Activated naive CD8-positive, alpha-beta T cell treated with anti-CD3 and anti-CD28 coated beads, Interleukin-2, amount 10 ng/mL, durations not matched to agents 7 days and 5 days (primary cell): ENCODE results near the gene ADPRHL1. TPM values are rescaled to one million over a fixed set of nuclear protein-coding genes. Genes with fewer than 3 reads are reported as not detected.
"Not testable (repeated sequence)": the region's sequence is repeated elsewhere in the genome, so short reads cannot be mapped to it uniquely, and the experiment has no call there.

Experiments used
- ATAC-seq: fragments of 150-1000 bp; cut with Tn5 transposase; one replicate; pipeline ENCODE4 v1.10.0; 2021; ENCODE audit warnings: low read depth, moderate library complexity
- POLR2A ChIA-PET: fragments of 350-600 bp; sonication (Branson Sonifier 250); formaldehyde crosslinking; loops from one replicate; lab custom pipeline; 2021; ENCODE audit warnings: antibody characterized with exemption; lab: Charles Lee
- DNase-seq: peaks from one replicate; pipeline ENCODE4 v3.0.0; 2021
- H3K27ac Mint-ChIP-seq: one replicate; pipeline ENCODE4 v1.8.0; 2022; ENCODE audit warnings: mild to moderate bottlenecking, mixed read lengths
- H3K27me3 Mint-ChIP-seq: one replicate; pipeline ENCODE4 v1.8.0; 2022; ENCODE audit warnings: mild to moderate bottlenecking, moderate library complexity, mixed read lengths
- H3K36me3 Mint-ChIP-seq: one replicate; pipeline ENCODE4 v1.8.0; 2021; ENCODE audit warnings: mild to moderate bottlenecking, mixed read lengths
- H3K4me1 Mint-ChIP-seq: one replicate; pipeline ENCODE4 v1.8.0; 2021; ENCODE audit warnings: mixed read lengths
- H3K4me3 Mint-ChIP-seq: one replicate; pipeline ENCODE4 v1.8.0; 2022; ENCODE audit warnings: mild to moderate bottlenecking, moderate library complexity, mixed read lengths
- H3K9me3 Mint-ChIP-seq: one replicate; pipeline ENCODE4 v1.8.0; 2021; ENCODE audit warnings: mixed read lengths
- total RNA-seq, 2 experiments: library from RNA; stranded (reverse); gene quantifications; one replicate each; pipeline ENCODE4 v1.2.3, GENCODE V29; 2021

ADPRHL1 gene
- total RNA-seq, 2 experiments from 2014 or later = 0.82 to 1.0 TPM

- ATAC-seq (no peak), DNase-seq (no peak)
- H3K4me3 Mint-ChIP-seq = no peak overlapping the region
- H3K27me3 Mint-ChIP-seq = no peaks in the 10 kb centered on the region
- POLR2A ChIA-PET = no interaction called here
- no peaks in the 10 kb centered on the region for H3K9me3 Mint-ChIP-seq
- H3K4me1 Mint-ChIP-seq = no peaks in the 10 kb centered on the region
- H3K36me3 Mint-ChIP-seq = no peaks in the 10 kb centered on the region
- no peak overlapping the region for H3K27ac Mint-ChIP-seq
These were observed 5.2 kb upstream of the ADPRHL1 start for GRCh38 chr13:113458253-113459065.

GRCh38 chr13:113457510-113457909 lies 4.2 kb upstream of the ADPRHL1 start:
- no peaks in the 10 kb centered on the region for H3K36me3 Mint-ChIP-seq
- no peak overlapping the region for H3K4me3 Mint-ChIP-seq
- H3K27ac Mint-ChIP-seq = no peak overlapping the region
- POLR2A ChIA-PET = no interaction called here
- no peak for ATAC-seq
- no peak for DNase-seq
- no peaks in the 10 kb centered on the region for H3K27me3 Mint-ChIP-seq
- H3K9me3 Mint-ChIP-seq = no peaks in the 10 kb centered on the region
- H3K4me1 Mint-ChIP-seq = no peaks in the 10 kb centered on the region

DNA sequence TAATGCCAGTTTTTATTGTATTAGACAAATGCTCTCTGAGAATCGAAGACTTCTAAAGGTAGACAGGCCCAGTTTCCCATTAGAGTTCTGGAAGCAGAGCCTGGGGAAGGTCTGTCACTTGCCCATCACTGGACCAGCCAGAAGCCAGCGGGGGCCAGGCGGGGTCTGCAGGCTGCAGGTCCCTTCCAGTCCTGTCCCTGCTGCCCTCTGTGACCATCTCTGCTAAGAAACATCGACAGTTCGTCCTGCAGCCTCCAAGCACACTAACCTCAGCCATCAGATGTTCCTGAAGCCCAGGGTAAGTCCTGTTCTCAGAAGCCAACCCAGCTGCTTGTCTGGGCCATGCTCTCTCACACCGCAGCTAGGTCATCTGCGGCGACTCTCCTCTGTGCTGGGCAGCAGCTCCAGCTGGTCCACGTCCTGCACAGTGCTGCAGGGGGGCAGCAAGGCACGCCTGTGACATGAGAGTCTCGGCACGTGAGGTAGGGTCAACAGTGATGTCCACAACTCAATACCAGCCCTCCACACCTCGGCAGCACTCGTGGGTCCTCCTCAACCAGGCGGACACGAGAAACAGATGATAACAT lies 2.9 kb upstream of the ADPRHL1 start:
- Mint-ChIP-seq H3K27me3 (no peaks in the 10 kb centered on the region), H3K4me1 (no peaks in the 10 kb centered on the region), H3K4me3 (no peak overlapping the region), H3K9me3 (no peaks in the 10 kb centered on the region), H3K36me3 (no peaks in the 10 kb centered on the region), H3K27ac (no peak overlapping the region)
- DNase-seq (no peak), ATAC-seq (no peak)
- POLR2A ChIA-PET = no interaction called here

GRCh38 chr13:113455384-113455783 lies 2.1 kb upstream of the ADPRHL1 start:
- Mint-ChIP-seq H3K36me3 (no peaks in the 10 kb centered on the region), H3K9me3 (no peaks in the 10 kb centered on the region), H3K4me3 (no peak overlapping the region), H3K4me1 (no peaks in the 10 kb centered on the region), H3K27ac (no peak overlapping the region), H3K27me3 (no peaks in the 10 kb centered on the region)
- no peak for DNase-seq
- POLR2A ChIA-PET = no interaction called here
- no peak for ATAC-seq

DNA sequence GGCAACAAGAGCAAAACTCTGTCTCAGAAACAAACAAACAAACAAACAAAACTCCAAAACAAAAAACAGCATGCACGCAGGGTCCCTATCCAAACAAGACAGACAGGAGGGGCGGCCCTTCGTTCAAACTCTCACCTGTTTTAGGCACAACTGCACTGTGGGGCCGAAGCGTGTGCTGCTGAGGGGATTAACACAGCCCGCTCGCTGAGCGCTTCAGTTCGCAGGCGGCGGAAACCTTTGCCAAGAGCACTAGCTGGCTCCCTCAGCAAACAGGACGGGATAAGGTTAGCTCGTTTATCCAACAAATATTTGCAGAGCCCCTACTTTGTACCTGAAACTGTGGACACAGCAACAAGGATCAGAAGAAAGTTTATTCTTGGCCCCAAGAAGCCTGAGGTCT lies 1.6 kb upstream of the ADPRHL1 start:
- no peaks in the 10 kb centered on the region for H3K4me1 Mint-ChIP-seq
- no peaks in the 10 kb centered on the region for H3K9me3 Mint-ChIP-seq
- no peak overlapping the region for H3K4me3 Mint-ChIP-seq
- H3K27ac Mint-ChIP-seq = no peak overlapping the region
- no peaks in the 10 kb centered on the region for H3K27me3 Mint-ChIP-seq
- no peak for ATAC-seq
- no peak for DNase-seq
- H3K36me3 Mint-ChIP-seq = no peaks in the 10 kb centered on the region
- POLR2A ChIA-PET = no interaction called here

DNA sequence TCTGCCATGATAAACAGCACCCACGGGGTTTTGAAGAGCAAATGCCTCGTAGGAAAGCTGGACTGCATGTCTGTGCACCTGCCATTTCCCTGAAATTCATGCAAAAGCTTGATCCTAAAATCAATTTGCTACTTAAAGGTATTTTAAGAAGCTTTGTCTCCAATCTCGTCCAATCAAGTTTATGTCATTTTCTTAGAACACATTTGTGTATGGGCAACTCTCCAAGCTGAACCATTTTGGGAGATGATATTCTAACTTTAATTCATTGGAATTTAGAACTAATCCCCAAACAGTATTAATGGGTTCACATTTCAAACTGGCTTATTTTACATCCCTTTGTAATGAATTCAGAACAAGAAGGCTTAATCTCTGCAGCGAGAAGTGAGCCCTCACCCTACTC lies 822 bp downstream of the ADPRHL1 start:
- H3K36me3 Mint-ChIP-seq = peaks cover 1% of the 10 kb centered on the region
- H3K4me1 Mint-ChIP-seq = no peaks in the 10 kb centered on the region
- POLR2A ChIA-PET = no interaction called here
- ATAC-seq (no peak), DNase-seq (no peak)
- H3K4me3 Mint-ChIP-seq = no peak overlapping the region
- no peaks in the 10 kb centered on the region for H3K9me3 Mint-ChIP-seq
- H3K27me3 Mint-ChIP-seq = no peaks in the 10 kb centered on the region
- no peak overlapping the region for H3K27ac Mint-ChIP-seq

DNA sequence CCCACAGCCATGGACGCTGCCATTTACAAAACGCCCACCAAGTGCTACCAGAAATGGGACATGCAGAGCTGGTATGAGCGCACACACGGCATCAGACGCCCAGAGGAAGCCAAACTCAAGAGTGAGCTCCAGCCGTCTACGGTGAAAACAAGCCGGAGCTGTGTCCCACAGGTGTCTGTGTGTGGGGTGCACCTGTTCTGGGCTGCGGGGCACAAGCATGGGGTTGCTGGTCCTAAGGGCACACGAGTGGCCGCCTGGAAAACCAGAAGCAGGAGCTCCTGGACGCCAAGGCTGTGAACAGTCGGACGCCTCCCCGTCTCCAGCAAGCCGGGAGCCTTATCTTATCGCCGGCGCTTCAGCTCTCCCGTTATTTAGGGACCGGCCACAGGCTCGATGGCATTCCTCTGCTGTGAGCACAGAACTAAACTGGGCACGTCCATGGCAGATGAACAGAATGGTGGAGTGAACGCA lies 1.3 kb downstream of the ADPRHL1 start:
- Mint-ChIP-seq H3K36me3 (peaks cover 3% of the 10 kb centered on the region), H3K27me3 (no peaks in the 10 kb centered on the region), H3K27ac (no peak overlapping the region), H3K4me1 (no peaks in the 10 kb centered on the region), H3K9me3 (no peaks in the 10 kb centered on the region), H3K4me3 (no peak overlapping the region)
- DNase-seq (no peak), ATAC-seq (no peak)
- POLR2A ChIA-PET = no interaction called here

DNA sequence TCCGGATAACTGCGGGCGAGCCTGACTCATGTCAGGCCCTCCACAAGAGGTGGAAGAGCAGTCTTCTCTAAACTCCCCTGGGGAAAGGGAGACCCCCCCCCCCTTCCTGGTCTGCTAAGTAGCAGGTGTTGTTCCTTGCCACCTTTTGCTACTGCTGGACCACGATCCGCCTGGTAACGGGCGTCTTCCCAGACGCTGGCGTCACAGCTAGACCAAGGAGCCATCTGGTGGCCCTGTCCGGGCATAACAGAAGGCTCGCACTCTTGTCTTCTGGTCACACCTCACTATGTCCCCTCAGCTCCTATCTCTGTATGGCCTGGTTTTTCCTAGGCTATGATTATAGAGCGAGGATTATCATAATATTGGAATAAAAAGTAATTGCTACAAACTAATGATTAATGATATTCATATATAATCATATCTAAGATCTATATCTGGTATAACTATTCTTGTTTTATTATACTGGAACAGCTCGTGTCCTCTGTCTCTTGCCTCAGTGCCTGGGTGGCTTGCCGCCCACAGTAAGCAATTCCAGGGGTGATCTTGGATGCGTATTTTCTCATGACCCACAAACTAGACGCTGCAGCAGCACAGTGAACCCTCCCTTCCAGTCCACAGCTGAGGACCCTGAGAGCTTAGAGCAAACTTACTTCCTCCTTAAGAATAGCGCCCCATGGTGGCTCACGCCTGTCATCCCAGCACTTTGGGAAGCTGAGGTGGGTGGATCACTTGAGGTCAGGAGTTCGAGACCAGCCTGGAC lies 2.2 kb downstream of the ADPRHL1 start:
- H3K36me3 Mint-ChIP-seq, H3K9me3 Mint-ChIP-seq, H3K27me3 Mint-ChIP-seq, ATAC-seq, DNase-seq, POLR2A ChIA-PET, H3K4me3 Mint-ChIP-seq, H3K27ac Mint-ChIP-seq, H3K4me1 Mint-ChIP-seq: not testable (repeated sequence)

DNA sequence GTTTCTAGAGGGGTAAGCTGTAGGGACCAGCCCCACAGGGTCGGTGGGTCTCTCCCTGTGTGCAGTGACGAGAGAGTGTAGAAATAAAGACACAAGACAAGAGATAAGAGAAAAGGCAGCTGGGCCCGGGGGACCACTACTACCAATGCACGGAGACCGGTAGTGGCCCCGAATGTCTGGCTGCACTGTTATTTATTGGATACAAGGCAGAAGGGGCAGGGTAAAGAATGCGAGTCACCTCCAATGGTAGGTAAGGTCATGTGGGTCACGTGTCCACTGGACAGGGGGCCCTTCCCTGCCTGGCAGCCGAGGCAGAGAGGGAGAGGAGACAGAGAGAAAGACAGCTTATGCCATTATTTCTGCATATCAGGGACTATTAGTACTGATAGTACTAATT lies 2.9 kb downstream of the ADPRHL1 start:
- H3K27me3 Mint-ChIP-seq, H3K9me3 Mint-ChIP-seq, ATAC-seq, H3K4me1 Mint-ChIP-seq, POLR2A ChIA-PET, H3K27ac Mint-ChIP-seq, H3K4me3 Mint-ChIP-seq, H3K36me3 Mint-ChIP-seq, DNase-seq: not testable (repeated sequence)

DNA sequence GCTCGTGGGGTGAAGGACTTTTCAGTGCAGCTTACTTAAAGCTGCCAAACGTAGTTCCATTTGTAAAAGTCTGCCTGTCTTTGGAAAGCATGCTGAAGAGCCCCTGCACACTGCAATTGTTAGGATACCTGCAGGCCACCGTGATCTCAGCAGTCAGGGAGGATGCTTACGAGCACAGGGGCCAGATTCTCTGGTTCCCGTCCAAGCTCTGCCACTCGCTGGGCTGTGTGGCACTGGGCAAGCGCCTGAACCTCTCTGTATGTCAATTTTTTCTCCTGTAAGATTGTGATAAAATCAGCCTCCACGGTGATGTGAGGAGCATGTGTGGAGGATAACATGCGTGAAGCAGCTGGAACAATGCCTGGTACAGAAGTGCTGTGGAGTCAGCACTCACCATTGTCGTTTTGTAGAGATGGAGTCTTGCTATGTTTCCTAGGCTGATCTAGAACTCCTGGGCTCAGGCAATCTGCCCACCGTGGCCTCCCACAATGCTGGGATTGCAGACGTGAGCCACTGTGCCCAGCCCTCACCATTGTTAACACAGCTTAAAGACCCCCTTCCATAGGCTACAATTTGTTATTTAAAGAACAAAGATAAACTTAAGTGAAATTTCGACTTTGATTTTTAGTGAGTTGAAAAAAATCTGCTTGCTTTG lies 3.5 kb downstream of the ADPRHL1 start:
- Mint-ChIP-seq H3K4me1 (no peaks in the 10 kb centered on the region), H3K9me3 (no peaks in the 10 kb centered on the region), H3K36me3 (peaks cover 3% of the 10 kb centered on the region), H3K27ac (no peak overlapping the region), H3K27me3 (no peaks in the 10 kb centered on the region), H3K4me3 (peak overlapping the region; percentile 19)
- DNase-seq (no peak), ATAC-seq (no peak)
- POLR2A ChIA-PET = no interaction called here

DNA sequence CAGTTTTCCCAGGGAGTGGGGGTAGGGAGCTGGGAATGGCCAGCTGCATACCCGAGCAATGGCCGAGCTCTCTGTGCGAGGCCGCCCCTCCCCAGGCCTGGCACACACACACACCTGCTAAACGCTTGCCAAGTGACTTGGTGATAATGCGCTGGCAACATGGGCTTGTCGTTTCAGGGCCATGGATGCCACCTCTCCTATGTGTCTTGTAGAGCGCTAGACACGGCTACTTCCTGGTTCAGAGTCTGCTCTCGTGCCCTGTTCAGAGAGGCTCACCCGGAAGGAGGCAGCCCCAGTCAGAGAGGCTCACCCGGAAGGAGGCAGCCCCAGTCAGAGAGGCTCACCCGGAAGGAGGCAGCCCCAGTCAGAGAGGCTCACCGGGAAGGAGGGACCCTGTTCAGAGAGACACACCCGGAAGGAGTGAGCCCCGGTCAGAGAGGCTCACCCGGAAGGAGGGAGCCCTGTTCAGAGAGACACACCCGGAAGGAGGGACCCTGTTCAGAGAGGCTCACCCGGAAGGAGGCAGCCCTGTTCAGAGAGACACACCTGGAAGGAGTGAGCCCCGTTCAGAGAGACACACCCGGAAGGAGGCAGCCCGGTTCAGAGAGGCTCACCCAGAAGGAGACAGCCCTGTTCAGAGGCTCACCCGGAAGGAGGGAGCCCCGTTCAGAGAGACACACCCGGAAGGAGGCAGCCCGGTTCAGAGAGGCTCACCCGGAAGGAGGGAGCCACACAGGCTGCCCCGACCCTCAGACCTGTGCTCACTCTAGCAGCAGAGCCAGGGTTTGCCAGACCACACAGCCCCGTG lies 4.2 kb downstream of the ADPRHL1 start:
- peaks cover 3% of the 10 kb centered on the region for H3K36me3 Mint-ChIP-seq

DNA sequence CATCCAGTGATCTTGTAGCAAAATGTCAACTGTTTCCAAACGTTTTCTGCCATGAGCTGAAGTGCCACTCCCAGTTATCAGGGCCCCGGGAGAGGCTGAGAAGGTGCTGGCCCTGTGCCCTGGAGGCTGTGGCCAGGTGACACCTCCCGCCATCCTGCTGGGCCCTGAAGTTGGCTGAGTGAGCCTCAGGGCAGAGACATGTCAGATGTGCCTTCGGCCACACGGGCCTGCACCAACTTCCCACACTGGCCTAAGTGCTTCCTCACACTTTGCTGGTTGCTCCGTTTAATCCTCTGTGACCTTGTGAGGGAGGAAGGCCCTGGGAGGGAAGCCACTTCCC lies 4.8 kb downstream of the ADPRHL1 start:
- DNase-seq (no peak), ATAC-seq (no peak)
- Mint-ChIP-seq H3K4me1 (no peaks in the 10 kb centered on the region), H3K27me3 (no peaks in the 10 kb centered on the region), H3K9me3 (no peaks in the 10 kb centered on the region), H3K36me3 (peaks cover 3% of the 10 kb centered on the region), H3K27ac (peak overlapping the region; percentile 42), H3K4me3 (peak overlapping the region; percentile 16)
- POLR2A ChIA-PET = no interaction called here

More for the DNA sequence above, 4.2 kb downstream of the ADPRHL1 start:
- Mint-ChIP-seq H3K27me3 (no peaks in the 10 kb centered on the region), H3K4me3 (peak overlapping the region; percentile 19), H3K4me1 (no peaks in the 10 kb centered on the region), H3K27ac (peak overlapping the region; percentile 42), H3K9me3 (no peaks in the 10 kb centered on the region)
- ATAC-seq (peak; percentile 57), DNase-seq (no peak)
- POLR2A ChIA-PET = no interaction called here

DNA sequence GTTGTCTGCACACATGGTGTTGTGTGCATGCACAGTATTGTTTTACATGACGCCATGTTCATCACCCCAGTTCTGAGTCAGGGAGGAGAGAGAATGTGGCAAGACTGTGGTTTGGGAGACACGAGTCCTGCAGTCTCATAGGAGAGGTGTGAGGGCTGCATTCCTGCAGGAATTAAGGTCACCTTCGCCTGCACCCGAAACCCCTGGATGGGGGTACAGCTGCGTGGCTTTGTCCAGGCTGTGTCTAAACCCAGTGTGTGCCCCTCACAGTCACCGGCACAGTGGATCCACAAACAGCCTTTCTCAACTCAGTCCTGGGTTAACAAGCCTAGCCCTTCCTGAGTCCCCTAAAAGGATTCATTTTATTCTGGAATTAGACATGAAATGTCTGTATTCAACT lies 5.7 kb downstream of the ADPRHL1 start:
- DNase-seq = no peak
- Mint-ChIP-seq H3K27me3 (no peaks in the 10 kb centered on the region), H3K4me3 (no peak overlapping the region), H3K27ac (no peak overlapping the region), H3K9me3 (peaks cover 2% of the 10 kb centered on the region), H3K4me1 (no peaks in the 10 kb centered on the region), H3K36me3 (peaks cover 4% of the 10 kb centered on the region)
- ATAC-seq = no peak
- POLR2A ChIA-PET = no interaction called here
